GM23338 (cell line): Measurements from ENCODE around the gene RAI14. TPM values are rescaled to one million over a fixed set of nuclear protein-coding genes. Genes with fewer than 3 reads are reported as not detected.

ENCODE experiments used
- ATAC-seq: fragments of 200-7000 bp; cut with Tn5 transposase; 3 replicates; pipeline ENCODE4 v1.9.1; 2020
- DNase-seq: peaks from one replicate; pipeline ENCODE4 v3.0.0-alpha.2; 2015; ENCODE audit warnings: low spot score
- H2AFZ ChIP-seq: fragments of 200-600 bp; sonication (generic); 2 replicates; pipeline ENCODE4 v1.8.0; 2016; ENCODE audit warnings: antibody characterized with exemption, mild to moderate bottlenecking, moderate library complexity
- H3F3A ChIP-seq: fragments of 200-600 bp; sonication (generic); replicated peaks from 2 replicates; pipeline ENCODE4 v1.8.0; 2017; ENCODE audit warnings: antibody characterized with exemption, mixed run types, low read depth
- H3K27ac ChIP-seq: fragments of 200-600 bp; sonication (generic); 2 replicates; pipeline ENCODE4 v1.6.1; 2016; ENCODE audit warnings: low read depth
- H3K27me3 ChIP-seq: fragments of 200-600 bp; sonication (generic); 2 replicates; pipeline ENCODE4 v1.8.0; 2016; ENCODE audit warnings: mild to moderate bottlenecking, mixed run types, moderate library complexity; ENCODE audit not compliant: insufficient read depth
- H3K36me3 ChIP-seq: fragments of 200-600 bp; sonication (generic); 2 replicates; pipeline ENCODE4 v1.8.0; 2016; ENCODE audit warnings: mild to moderate bottlenecking; ENCODE audit not compliant: insufficient read depth
- H3K4me1 ChIP-seq: fragments of 200-600 bp; sonication (generic); 2 replicates; pipeline ENCODE4 v1.8.0; 2016; ENCODE audit warnings: mild to moderate bottlenecking, moderate library complexity; ENCODE audit not compliant: insufficient read depth
- H3K4me2 ChIP-seq: fragments of 200-600 bp; sonication (generic); 2 replicates; pipeline ENCODE4 v1.7.1; 2017; ENCODE audit warnings: mixed run types
- H3K4me3 ChIP-seq: fragments of 200-600 bp; sonication (generic); 2 replicates; pipeline ENCODE4 v1.6.1; 2016; ENCODE audit warnings: mixed run types
- H3K79me2 ChIP-seq: fragments of 200-600 bp; sonication (generic); replicated peaks from 2 replicates; pipeline ENCODE4 v1.8.0; 2017; ENCODE audit warnings: mild to moderate bottlenecking; ENCODE audit not compliant: insufficient read depth
- H3K9me2 ChIP-seq: fragments of 200-600 bp; sonication (generic); 2 replicates; pipeline ENCODE4 v1.8.0; 2017; ENCODE audit not compliant: insufficient read depth
- H4K20me1 ChIP-seq: fragments of 200-600 bp; sonication (generic); replicated peaks from 2 replicates; pipeline ENCODE4 v1.8.0; 2017; ENCODE audit warnings: mild to moderate bottlenecking; ENCODE audit not compliant: insufficient read depth
- H3K27ac Mint-ChIP-seq: 2 replicates; pipeline ENCODE4 v1.8.0; 2020; ENCODE audit warnings: inconsistent platforms, mild to moderate bottlenecking, moderate library complexity, mixed read lengths
- H3K27me3 Mint-ChIP-seq: 3 replicates; pipeline ENCODE4 v1.8.0; 2022; ENCODE audit warnings: low read depth, mild to moderate bottlenecking, moderate library complexity, mixed read lengths, inconsistent platforms; ENCODE audit not compliant: insufficient read depth, poor library complexity
- H3K36me3 Mint-ChIP-seq: 3 replicates; pipeline ENCODE4 v1.8.0; 2021; ENCODE audit warnings: low read depth, mild to moderate bottlenecking, inconsistent platforms, moderate library complexity, mixed read lengths
- H3K4me1 Mint-ChIP-seq: 3 replicates; pipeline ENCODE4 v1.8.0; 2020; ENCODE audit warnings: mild to moderate bottlenecking, inconsistent platforms, mixed read lengths
- H3K4me3 Mint-ChIP-seq: 3 replicates; pipeline ENCODE4 v1.8.0; 2021; ENCODE audit warnings: moderate library complexity, mild to moderate bottlenecking, inconsistent platforms, mixed read lengths
- H3K9me3 Mint-ChIP-seq: 3 replicates; pipeline ENCODE4 v1.8.0; 2020; ENCODE audit warnings: moderate library complexity, mild to moderate bottlenecking, inconsistent platforms, mixed read lengths
- CREB1 ChIP-seq: fragments of 250-450 bp; sonication (Bioruptor Pico); IDR thresholded peaks from 2 replicates; pipeline ENCODE4 v1.5.0; 2020; ENCODE audit warnings: low read depth, mild to moderate bottlenecking, moderate library complexity
- CTCF ChIP-seq, 2 experiments: fragments of 200-600 bp in 1 of 2; sonication (generic) in 1 of 2; conservative IDR thresholded peaks; 2 replicates each; pipeline versions ENCODE4 v1.5.1 to v1.6.1; 2016 to 2017; ENCODE audit warnings: antibody characterized with exemption in 2 of 2, low read depth in 2 of 2, mild to moderate bottlenecking in 2 of 2, moderate library complexity in 1 of 2
- ETS1 ChIP-seq: IDR thresholded peaks from 2 replicates; pipeline ENCODE4 v1.6.1; 2016; ENCODE audit warnings: antibody characterized with exemption
- EZH2 ChIP-seq: fragments of 200-600 bp; sonication (generic); IDR thresholded peaks from one replicate; pipeline ENCODE4 v1.8.0; 2017; ENCODE audit warnings: antibody characterized with exemption, mild to moderate bottlenecking, low read depth; ENCODE audit not compliant: unreplicated experiment
- NANOG ChIP-seq: IDR thresholded peaks from 2 replicates; pipeline ENCODE4 v1.6.1; 2016; ENCODE audit warnings: antibody characterized with exemption, borderline replicate concordance
- POLR2AphosphoS5 ChIP-seq: IDR thresholded peaks from 2 replicates; pipeline ENCODE4 v1.6.1; 2016; ENCODE audit warnings: antibody characterized with exemption, low read depth
- REST ChIP-seq: IDR thresholded peaks from one replicate; pipeline ENCODE4 v1.6.1; 2018; ENCODE audit warnings: antibody characterized with exemption; ENCODE audit not compliant: unreplicated experiment
- STAT1 ChIP-seq: IDR thresholded peaks from one replicate; pipeline ENCODE4 v1.6.1; 2016; ENCODE audit warnings: antibody characterized with exemption; ENCODE audit not compliant: unreplicated experiment
- ZNF114 ChIP-seq: fragments of 250-450 bp; sonication (Bioruptor Pico); IDR thresholded peaks from 2 replicates; pipeline ENCODE4 v1.5.0; 2020; ENCODE audit warnings: mild to moderate bottlenecking, moderate library complexity
- ZNF331 ChIP-seq: fragments of 250-450 bp; sonication (Bioruptor Pico); IDR thresholded peaks from 2 replicates; pipeline ENCODE4 v1.5.0; 2020; ENCODE audit warnings: low read depth, mild to moderate bottlenecking, moderate library complexity
- ZNF462 ChIP-seq: fragments of 250-450 bp; sonication (Bioruptor Pico); IDR thresholded peaks from 2 replicates; pipeline ENCODE4 v1.5.0; 2020; ENCODE audit warnings: mild to moderate bottlenecking, moderate library complexity
- polyA plus RNA-seq: library from polyadenylated mRNA; unstranded; fragments of >200 nt; fragmentation: Nextera tagmentation; extraction: Ambion mirVana; gene quantifications from 2 replicates; pipeline ENCODE4 v1.2.1, GENCODE V29; 2016
- total RNA-seq: library from RNA; depleted of rRNA; stranded (reverse); fragments of >200 nt; shearing (Covaris generic); gene quantifications from 2 replicates; pipeline ENCODE4 v1.2.3, GENCODE V29; 2014

Gene RAI14
- total and polyA plus RNA-seq, 2 experiments from 2014 or later: 58.8 to 95.8 TPM

- no peak for TF ChIP-seq REST
These were observed 30.7 kb downstream of the RAI14 start (continued) for GRCh38 chr5:34686762-34687268.

- Histone ChIP-seq H3K4me3 (no peak overlapping the region), H2AFZ (no peak overlapping the region), H3K9me2 (no peaks in the 10 kb centered on the region), H3K27ac (peak overlapping the region; percentile 55), H3K4me1 (peaks cover 55% of the 10 kb centered on the region), H3K36me3 (peaks cover 10% of the 10 kb centered on the region; the same call in 1 of the 2 replicates), H3K79me2 (peaks cover 96% of the 10 kb centered on the region), H3K4me2 (no peak overlapping the region), H3F3A (no peaks in the 10 kb centered on the region), H4K20me1 (peaks cover 27% of the 10 kb centered on the region), H3K27me3 (no peaks in the 10 kb centered on the region)
- DNase-seq (no peak), ATAC-seq (no peak)
- Mint-ChIP-seq H3K4me3 (no peak overlapping the region), H3K4me1 (peaks cover 60% of the 10 kb centered on the region), H3K36me3 (peaks cover 55% of the 10 kb centered on the region), H3K27me3 (peaks cover 2% of the 10 kb centered on the region), H3K27ac (peak overlapping the region; percentile 26; the same call in 1 of the 2 replicates), H3K9me3 (no peaks in the 10 kb centered on the region)
- TF ChIP-seq EZH2: no peak
- no peak for TF ChIP-seq ETS1
- TF ChIP-seq POLR2AphosphoS5: no peak
- no peak for TF ChIP-seq NANOG
- no peak for TF ChIP-seq ZNF462 (CRISPR knock-in tag)
- no peak for TF ChIP-seq CREB1 (CRISPR knock-in tag)
- TF ChIP-seq STAT1: no peak
- TF ChIP-seq ZNF331: no peak
- no peak for TF ChIP-seq ZNF114 (CRISPR knock-in tag)
- no peak for TF ChIP-seq CTCF (conservative IDR thresholded peaks at IDR 0.05; ENCODE audit: low read depth in 2 of 2)
These were observed 31.3 kb downstream of the RAI14 start for GRCh38 chr5:34687269-34688011.
